ENCODE measurements around the gene SUPT20HL1.
"Not testable (repeated sequence)": the region's sequence is repeated elsewhere in the genome, so short reads cannot be mapped to it uniquely, and the experiment has no call there.

Gene SUPT20HL1

DNA sequence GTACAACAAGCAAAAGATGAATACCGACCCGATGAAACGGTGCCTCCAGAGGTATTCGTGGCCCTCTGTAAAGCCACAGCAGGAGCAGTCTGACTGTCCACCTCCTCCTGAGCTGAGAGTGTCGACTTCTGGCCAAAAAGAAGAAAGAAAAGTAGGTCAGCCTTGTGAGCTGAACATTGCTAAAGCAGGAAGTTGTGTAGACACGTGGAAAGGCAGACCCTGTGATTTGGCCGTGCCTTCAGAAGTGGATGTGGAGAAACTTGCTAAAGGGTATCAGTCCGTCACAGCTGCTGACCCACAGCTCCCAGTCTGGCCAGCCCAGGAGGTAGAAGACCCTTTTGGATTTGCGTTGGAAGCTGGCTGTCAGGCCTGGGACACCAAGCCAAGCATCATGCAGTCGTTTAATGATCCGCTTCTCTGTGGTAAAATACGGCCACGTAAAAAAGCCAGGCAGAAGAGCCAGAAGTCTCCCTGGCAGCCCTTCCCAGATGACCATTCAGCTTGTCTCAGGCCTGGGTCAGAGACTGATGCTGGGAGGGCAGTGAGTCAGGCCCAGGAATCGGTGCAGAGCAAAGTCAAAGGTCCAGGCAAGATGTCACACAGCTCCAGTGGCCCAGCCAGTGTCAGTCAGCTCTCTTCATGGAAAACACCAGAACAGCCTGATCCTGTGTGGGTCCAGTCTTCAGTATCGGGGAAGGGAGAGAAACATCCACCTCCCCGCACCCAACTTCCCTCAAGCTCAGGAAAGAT, 3.2 kb downstream of the SUPT20HL1 start:
- DNase-seq: not testable (repeated sequence)

DNA sequence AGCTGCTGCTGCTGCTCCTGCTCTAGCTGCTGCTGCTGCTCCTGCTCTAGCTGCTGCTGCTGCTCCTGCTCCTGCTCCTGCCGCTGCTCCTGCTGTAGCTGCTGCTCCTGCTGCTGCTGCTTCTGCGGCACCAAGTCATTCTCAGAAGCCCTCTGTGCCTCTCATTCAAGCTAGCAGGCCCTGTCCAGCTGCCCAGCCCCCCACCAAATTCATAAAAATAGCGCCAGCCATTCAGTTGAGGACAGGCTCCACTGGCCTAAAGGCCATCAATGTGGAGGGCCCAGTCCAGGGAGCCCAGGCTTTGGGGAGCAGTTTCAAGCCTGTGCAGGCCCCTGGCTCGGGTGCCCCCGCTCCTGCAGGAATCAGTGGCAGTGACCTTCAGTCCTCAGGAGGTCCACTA, 3.9 kb downstream of the SUPT20HL1 start:
- no peak for DNase-seq

DNA sequence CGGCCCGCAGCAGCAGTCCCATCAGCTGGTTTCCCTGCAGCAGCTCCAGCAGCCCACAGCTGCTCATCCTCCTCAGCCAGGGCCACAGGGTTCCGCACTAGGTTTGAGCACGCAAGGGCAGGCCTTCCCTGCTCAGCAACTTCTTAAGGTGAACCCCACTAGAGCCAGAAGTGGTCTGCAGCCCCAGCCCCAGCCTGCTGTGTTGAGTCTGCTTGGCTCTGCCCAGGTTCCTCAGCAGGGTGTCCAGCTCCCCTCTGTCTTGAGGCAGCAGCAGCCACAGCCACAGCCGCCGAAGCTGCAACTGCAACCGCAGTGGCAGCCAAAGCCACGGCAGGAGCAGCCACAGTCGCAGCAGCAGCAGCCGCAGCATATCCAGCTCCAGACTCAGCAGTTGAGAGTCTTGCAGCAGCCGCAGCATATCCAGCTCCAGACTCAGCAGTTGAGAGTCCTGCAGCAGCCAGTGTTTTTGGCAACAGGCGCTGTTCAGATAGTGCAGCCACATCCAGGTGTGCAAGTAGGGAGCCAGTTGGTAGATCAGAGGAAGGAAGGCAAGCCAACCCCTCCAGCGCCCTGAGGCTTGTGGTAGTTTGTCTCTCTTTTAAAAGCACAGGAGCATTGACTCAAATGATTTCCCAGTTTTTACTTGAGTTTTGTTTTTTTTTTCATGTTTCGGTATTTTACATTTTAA, 4.6 kb downstream of the SUPT20HL1 start:
- no peak for DNase-seq

DNA sequence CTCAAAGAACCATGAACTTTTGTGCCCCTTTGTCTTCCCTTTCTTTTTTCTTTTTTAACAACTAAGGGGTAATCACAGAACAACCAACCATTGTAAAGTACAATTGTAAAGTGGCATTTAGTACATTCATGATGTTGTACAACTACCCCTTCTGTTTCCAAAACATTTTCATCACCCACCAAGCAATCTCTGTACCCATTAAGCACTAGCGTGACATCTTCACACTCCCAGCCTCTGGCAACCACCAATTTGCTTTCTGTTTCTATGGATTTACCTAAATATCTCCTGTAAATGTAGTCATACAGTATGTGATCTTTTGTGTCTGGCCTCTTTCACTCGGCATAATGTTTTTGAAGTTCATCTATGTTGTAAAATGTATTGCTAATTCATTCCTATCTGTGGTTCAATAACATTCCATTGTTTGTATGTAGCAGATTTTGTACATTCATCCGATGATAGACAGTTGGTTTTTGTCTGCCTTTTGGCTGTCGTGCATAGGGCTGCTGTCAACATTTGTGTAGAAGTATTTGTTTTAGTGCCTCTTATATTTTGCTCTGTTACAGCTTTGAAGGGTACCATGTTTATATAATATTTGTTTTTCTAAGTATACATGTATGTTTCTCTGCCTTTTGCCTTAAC, 6.4 kb downstream of the SUPT20HL1 start:
- not testable (repeated sequence) for DNase-seq

DNA sequence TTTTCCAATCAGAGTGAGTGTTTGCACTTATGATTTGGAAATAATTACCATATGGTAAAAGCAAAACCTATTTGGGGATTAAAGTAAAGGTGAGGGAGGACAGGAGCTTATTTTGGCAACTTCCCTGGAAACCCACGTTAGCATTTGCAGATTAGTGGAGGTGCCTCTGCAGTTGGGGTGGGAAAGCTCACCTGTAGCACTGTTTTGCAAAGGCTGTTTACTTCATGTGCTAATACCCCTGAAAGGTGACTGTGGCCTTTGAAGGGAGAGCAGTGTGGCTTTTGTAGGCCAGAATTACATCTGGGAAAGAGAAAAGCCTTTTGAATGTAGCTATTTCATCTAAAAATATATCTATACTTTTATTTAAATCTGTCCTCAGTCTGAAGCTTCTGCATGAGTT, 9.4 kb downstream of the SUPT20HL1 start:
- DNase-seq: no peak

DNA sequence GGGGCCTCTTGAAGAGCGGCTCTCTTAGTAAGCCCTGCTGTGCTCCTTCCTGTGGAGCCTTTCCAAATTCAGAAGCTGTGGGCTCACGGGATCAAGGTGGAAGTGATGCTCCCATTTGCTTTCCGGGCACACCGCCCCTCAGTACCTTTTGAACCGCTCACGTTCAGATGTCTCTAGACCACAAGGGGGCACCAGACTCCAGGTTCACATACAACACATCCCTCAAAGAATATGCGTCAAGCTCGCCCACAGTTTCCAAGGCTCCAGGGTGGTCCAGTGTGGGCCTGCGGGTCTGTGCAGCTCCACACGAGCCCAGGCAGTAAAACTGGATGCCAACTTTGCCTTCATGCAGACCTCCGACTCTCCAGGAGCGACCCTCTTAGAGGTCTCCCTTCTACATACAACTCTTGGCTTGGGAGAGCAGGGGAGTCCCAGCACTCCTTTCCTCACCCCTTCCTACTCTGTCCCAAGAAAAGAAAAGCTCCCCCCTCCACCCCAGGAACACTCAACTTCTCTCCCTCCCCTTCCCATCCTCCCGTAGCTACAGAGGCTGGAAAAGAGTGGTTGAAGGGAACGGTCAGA, 11.0 kb downstream of the SUPT20HL1 start:
- DNase-seq: peak; percentile 44

DNA sequence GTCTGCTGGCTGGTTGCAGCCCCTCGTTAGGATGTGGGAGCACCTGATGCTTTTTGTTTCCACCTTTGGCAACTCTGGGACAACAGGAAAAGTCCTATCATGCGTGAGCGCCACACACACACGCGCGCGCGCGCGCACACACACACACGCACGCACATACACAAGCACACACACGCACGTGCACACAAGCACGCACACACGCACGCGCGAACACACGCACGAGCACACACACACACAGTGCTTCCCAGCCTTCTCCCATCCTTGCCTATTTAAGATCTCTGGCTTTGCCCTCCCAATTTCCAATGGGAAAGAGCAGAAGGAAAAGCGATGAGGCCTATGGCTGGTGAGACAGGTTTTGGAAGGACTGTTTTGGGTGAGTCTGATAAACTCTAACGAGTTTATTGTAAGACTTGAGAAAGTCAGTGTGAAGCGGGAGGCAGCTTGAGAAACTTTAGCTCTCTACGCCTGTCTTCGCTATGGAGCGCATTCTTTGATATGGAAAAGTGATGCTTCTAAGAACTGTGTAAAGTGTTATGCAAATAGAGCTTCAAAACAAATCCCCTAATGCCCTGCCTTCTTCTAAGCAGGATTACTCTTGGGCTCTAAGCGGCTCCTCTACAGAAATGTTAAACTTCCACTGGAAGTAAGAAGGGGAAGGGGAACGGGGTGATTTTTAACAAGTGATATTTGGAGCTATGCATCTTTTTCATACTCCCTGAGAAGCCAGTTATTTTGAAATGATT, 11.8 kb downstream of the SUPT20HL1 start:
- DNase-seq: no peak

DNA sequence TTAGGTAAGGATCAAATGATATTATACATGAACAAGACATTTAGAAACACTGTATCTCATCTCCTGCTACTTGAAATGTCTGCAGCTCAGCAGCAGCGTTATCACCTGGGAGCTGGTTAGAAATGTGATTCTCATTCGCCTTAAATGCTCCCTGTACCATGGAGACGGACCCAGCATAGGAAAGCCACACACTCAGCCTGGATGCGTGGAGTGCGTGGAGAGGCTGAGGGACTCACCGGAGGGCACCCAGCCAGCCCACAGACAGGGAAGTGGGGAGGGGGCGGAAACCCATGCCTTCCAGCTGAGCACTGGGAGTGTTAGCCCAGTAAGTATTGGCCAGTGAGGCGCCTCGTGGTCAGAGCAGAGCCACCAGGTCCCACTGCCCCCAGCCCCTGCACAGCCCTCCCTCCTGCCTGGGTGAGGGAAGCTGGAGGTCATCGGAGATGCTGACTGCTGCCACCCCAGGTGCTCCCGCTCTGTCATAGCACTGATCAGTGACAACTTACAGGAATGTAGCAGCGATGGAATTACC, 15.2 kb downstream of the SUPT20HL1 start:
- DNase-seq: no peak

DNA sequence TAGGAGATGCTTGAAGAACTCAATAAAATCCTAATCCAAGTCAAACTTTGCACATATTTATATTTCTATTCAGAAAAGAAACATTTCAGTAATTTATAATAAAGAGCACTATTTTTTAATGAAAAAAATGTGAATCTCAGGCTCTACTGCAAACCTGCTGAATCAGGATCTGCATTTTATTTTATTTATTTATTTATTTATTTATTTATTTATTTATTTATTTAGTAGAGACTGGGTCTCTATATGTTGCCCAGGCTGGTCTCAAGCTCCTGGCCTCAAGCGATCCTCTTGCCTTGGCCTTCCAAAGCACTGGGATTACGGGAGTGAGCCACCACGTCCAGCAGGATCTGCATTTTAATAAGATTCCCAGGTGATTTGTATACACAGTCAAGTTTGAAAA, 16.0 kb downstream of the SUPT20HL1 start:
- no peak for DNase-seq

DNA sequence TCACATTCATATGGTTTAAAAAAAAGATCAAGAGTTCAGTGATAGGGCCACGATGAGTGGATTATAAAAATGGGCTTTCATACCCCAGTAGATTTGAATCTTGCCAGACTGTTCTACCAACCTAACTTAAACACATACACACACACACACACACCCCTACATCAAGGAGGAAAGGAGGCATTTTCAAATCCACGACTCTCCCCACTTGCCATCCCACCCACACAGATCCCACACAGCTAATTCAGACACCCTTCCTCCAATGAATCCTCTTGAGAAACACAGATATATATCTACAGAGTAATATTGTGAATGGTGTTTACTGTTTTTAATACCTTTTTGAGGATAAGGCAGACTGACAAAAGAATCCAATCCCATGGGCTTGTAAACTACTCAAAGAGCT, 16.8 kb downstream of the SUPT20HL1 start:
- DNase-seq: no peak

DNA sequence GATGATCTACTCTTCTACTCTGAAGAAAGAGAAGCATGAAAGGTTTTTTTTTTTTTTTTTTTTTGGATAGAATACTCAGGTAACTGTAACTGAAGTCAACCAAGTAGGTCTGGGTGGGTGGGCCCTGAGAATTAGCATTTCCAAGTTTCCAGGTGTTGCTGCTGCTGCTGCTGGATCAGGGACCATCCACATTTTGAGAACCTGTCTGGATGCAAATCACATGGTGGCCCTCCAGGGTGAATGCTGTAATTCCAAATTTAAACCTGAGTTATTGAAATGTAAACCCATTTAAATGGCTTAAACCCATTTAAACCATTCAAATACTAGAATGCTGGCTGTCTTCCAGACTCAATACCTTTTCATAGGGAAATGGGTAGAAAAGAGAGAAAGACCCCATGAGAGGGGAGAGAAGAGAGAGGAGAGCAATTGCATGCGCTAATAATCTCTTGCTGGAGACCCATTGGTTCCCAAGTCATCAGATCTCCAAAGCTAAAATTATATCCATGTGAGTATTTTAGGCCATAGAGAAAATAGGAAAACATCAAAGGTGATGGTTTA, 17.6 kb downstream of the SUPT20HL1 start:
- no peak for DNase-seq

DNA sequence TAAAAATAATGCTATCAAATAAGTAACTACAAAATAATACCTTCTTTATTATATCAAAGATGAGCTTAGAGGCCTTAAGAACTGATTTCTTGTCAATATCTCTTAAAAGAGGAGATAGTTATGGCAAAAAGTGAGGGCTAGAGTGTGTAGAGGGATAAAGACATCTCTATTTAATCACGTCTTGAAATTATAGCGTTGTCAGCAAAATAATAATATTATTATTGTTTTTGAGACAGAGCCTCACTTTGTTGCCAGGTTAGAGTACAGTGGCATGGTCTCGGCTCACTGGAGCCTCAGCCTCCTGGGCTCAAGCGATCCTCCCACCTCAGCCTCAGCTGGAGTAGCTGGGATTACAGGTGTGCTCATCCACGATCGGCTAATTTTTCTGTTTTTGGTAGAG, 18.3 kb downstream of the SUPT20HL1 start:
- no peak for DNase-seq

DNA sequence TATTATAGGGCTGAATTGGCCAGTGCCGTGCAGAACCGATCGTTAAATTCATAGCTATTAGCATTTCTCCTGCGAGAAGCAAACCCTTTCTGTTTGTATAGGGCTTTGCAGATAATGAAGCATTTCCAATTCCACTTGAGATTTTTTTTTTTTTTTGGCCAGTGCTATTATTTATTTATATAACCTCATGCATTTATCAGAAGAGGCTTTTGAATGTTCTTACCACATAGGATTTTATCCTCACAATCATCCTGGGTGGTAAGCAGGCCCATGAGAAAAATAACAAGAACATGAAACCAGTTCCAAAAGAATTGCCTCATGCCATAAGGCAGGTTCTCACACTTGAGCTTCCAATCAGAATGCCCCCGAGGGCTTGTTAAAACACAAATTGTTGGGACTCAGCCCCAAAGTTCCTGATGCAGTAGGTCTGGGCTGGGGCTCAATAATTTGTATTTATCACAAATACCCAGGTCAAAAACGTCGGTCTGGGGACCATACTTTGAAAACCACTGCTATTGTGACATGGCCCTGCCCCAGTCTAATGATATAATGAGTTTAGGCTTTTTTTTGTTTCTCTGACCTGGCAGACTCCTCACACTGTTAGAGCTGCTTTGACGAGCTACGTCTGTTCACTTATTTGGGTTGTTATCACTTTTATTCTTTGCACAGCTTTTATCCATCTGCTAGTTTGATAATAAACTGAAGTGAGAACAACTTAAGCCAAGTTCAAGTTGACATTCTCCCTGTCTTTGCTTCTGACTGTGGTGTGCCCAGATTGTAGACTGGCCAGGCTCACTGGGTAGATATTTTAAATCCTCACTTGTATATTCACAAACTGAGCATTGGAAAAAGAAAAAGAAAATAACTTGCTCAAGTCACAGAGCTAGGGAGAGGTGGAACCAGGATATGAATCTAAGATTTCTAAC, 20.1 kb downstream of the SUPT20HL1 start:
- no peak for DNase-seq

DNA sequence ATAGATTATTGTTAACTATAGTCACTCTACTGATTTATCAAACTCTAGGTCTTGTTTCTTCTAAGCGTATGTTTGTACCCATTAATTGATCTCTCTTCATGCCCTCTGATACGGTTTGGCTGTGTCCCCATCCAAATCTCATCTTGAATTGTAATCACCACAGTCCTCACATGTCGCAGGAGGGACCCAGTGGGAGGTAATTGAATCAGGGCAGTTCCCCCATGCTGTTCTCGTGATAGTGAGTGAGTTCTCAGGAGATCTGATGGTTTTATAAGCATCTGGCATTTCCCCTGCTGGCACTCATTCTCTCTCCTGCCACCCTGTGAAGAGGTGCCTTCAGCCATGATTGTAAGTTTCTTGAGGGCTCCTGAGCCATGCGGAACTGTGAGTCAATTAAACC, 21.9 kb downstream of the SUPT20HL1 start:
- DNase-seq: not testable (repeated sequence)

DNA sequence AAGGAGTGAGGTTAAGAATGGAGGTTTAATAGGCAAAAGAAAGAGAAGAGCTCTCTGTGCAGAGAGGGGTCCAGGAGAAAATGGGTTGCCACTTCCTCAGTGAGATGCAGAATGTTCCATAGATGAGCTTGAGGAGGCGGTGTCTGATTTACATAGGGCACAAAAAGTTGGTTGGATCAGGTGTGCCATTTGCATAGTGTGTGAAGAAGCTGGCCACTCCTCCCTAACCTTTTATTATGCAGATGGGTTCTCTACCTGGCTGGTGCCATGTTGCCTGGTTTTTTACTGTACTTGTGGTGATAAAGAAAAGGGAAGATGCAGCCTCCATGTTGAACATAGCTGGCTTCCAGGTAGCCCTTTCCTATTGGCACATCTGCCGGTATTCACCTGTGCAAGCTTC, 27.3 kb downstream of the SUPT20HL1 start:
- DNase-seq: no peak

DNA sequence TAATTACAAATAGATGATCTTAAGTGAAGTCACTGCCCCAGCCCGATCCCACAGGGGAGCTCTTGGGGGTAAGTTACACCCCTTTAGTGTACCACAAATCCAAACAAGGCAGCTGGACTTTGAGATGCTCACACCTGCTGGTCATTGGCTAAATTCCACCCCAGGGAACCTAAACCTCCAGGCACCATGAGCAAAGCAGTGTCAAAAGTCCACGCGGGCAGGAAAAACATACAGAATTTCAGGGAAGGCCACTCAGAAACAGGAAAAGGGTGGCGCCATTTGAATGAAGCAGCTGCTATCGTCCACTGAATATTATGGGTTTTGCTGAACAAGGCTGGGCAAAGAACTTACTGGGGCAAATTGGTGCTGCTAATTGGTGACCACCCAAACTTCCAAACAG, 30.9 kb downstream of the SUPT20HL1 start:
- DNase-seq: no peak

DNA sequence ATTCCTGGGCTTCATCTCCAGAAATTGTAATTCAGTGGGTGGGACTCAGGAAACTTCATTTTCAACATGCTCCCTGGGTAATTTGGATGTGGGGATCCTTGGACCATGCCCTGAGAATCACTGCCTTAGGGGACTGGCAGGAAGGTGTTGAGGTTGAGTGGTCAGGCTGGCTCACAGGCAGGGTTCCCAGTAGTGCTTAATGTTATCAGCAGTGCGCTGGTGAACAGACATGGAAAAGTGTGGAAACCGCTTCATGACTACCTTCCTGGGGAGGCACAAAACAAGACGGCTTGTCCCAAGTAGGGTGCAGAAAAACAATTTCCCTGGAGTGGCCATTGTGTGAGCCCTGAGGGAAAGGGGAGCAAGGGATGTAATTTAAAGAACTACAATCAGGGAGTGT, 31.4 kb downstream of the SUPT20HL1 start:
- no peak for DNase-seq

DNA sequence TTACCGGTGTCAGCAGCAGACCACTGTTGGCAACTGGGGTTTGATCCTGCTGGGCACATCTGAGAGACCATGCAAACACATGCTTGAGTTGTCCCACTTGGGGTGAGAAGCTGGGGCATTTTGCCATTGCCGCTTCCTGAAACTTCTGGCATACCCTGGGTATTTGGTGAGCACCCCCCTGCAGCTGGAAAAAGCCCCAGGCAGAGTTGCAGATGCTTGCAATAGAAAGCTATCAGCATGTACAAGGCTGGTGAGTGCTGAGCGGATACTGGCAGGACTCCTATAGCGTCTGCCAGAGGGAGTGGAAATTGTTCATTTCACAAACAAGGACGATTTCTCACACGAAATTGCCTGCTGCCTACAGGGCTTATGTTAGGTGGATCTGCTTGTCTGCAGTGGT, 32.3 kb downstream of the SUPT20HL1 start:
- no peak for DNase-seq

DNA sequence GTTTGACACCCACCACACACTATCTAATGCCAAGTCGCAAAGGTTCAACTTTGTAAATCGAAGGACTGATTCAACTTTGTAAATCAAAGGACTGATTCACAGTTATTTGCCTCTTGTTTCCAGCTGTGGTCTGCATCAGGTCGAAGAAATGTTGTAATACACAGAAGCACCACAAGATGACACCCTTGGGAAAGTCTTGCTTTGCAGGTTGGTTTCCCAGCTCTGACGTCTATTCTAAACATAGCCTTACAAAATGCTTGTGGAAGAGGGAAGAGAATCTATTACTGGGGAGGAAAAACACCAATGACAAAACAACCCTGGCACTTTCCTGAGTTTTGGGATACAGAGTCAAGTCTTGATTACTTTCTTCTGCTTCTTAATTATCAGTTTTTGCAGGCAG, 35.3 kb downstream of the SUPT20HL1 start:
- DNase-seq: peak; percentile 62

DNA sequence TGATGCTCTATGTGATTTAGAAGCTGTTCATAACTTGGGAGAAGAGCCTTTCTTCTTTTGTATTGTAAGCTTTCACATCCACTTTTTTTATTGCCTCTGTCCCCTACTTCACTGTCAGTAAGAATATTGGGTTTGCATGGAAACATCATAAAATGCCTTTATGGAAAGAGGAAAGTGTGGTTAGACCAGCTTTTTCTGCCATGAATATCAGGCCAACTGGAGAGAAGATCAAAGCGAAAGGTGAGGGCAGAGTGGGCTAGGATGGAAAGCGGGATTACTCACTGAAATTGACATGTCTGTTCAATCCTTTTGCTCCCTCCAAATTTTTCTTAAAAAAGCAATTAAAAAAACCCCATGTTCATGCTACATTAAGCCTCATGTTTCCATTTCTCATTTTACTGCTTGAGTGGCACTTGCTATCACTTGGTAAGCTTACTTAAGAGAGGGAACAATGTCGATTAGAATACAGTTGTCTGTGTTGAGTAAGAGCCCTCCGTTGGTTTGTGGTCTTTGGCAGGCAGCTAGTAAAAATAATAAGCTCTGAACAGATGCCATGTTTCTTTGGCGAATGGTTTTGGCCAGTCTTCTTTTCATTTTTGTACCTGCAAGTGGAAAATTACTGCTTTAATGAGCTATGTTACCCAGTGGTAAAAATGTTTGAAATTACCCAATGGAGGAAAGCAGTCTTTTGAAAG, 35.9 kb downstream of the SUPT20HL1 start:
- no peak for DNase-seq

DNA sequence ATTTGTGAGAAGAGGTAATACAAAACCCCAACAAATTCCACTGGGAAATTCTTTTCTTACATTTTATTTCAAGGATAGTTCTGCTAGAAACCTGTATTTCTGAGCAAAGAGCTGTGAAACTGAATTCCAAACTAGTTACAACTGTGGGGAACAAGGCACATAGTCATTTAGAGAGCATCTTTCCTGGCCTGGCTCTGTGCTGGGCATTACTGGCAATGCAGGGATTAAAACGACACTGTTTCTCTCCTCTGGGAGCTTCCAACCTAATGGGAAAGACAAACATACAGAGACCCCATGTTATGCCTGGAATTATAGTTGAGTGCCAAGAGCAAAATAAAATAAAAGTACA, 36.5 kb downstream of the SUPT20HL1 start:
- DNase-seq: no peak

All from central memory CD4-positive, alpha-beta T cell (primary cell).